K562 (cell line): ENCODE results near the gene GFOD2. TPM values are rescaled to one million over a fixed set of nuclear protein-coding genes. Genes with fewer than 3 reads are reported as not detected.

ENCODE experiments used
- ATAC-seq: fragments of 200-7000 bp; cut with Tn5 transposase; 3 replicates; pipeline ENCODE4 v1.9.1; 2020; ENCODE audit warnings: moderate library complexity
- BruUV-seq: library from RNA; stranded (reverse); fragments of 400-500 nt; replicated peaks from 2 replicates; lab custom pipeline; 2021; lab: Mats Ljungman, UMichigan
- CTCF ChIA-PET: fragments of 300-600 bp; formaldehyde crosslinking; extraction: SDS; loops from one replicate; lab custom pipeline; 2021; ENCODE audit warnings: low intra/inter-chr PET ratio; lab: Yijun Ruan, JAX
- POLR2A ChIA-PET: fragments of 300-600, 350-650 bp; sonication (Branson Sonifier 250); formaldehyde crosslinking; extraction: SDS; loops from one replicate; lab custom pipeline; 2021; ENCODE audit warnings: antibody characterized with exemption, inconsistent platforms; lab: Yijun Ruan, JAX
- DNase-seq, 4 experiments: peaks; one replicate each; pipeline versions ENCODE4 v3.0.0 to v3.0.0-alpha.2; 2011 to 2018; ENCODE audit warnings: low spot score in 3 of 4, mixed read lengths in 3 of 4; ENCODE audit errors: extremely low read depth in 1 of 4
- FAIRE-seq: peaks from 2 replicates; lab custom pipeline; 2011; peaks lifted over from hg19 to GRCh38; lab: Jason Lieb, UNC
- H2AFZ ChIP-seq: 2 replicates; pipeline ENCODE4 v1.6.0; 2011; ENCODE audit warnings: low read depth, low read length, control low read depth, inconsistent platforms
- H3K27ac ChIP-seq: fragments of 200-600 bp; 3 replicates; pipeline ENCODE4 v1.8.0; 2011; ENCODE audit warnings: low read depth, mild to moderate bottlenecking, control low read depth, inconsistent platforms, low read length, moderate library complexity, mixed read lengths; ENCODE audit errors: extremely low read depth
- H3K27me3 ChIP-seq, 2 experiments: fragments of 300-600 bp in 1 of 2; 2 replicates in 1 of 2; 3 replicates in 1 of 2; pipeline versions ENCODE4 v1.6.0 to v1.8.0; 2011; ENCODE audit warnings: inconsistent platforms in 2 of 2, low read length in 2 of 2, mild to moderate bottlenecking in 1 of 2, mixed read lengths in 1 of 2, moderate library complexity in 1 of 2; ENCODE audit not compliant: control insufficient read depth in 2 of 2, insufficient read depth in 2 of 2
- H3K36me3 ChIP-seq: fragments of 300-600 bp; 3 replicates; pipeline ENCODE4 v1.8.0; 2011; ENCODE audit warnings: mild to moderate bottlenecking, low read length, inconsistent platforms; ENCODE audit not compliant: control insufficient read depth, insufficient read depth
- H3K4me1 ChIP-seq, 2 experiments: fragments of 200-600 bp in 1 of 2; replicated peaks in 1 of 2; 2 replicates in 1 of 2; 3 replicates in 1 of 2; pipeline versions ENCODE4 v1.5.1 to v1.8.0; 2011; ENCODE audit warnings: inconsistent platforms in 2 of 2, low read length in 2 of 2, mild to moderate bottlenecking in 1 of 2, mixed read lengths in 1 of 2, moderate library complexity in 1 of 2; ENCODE audit not compliant: control insufficient read depth in 2 of 2, insufficient read depth in 2 of 2
- H3K4me2 ChIP-seq: 2 replicates; pipeline ENCODE4 v1.6.1; 2011; ENCODE audit warnings: low read length, control low read depth, inconsistent platforms, mixed read lengths; ENCODE audit not compliant: insufficient read depth
- H3K4me3 ChIP-seq: fragments of 200-600 bp; sonication (generic), shearing (Covaris generic); 2 replicates; pipeline ENCODE4 v1.5.1; 2016; ENCODE audit warnings: control low read depth, inconsistent platforms
- H3K79me2 ChIP-seq: fragments of 200-600 bp; 3 replicates; pipeline ENCODE4 v1.8.0; 2011; ENCODE audit warnings: low read length, inconsistent platforms; ENCODE audit not compliant: control insufficient read depth, insufficient read depth
- H3K9ac ChIP-seq, 2 experiments: 2 replicates each; pipeline versions ENCODE4 v1.6.0 to v1.6.1; 2011; ENCODE audit warnings: low read depth in 2 of 2, low read length in 2 of 2, control low read depth in 1 of 2, inconsistent platforms in 1 of 2, mild to moderate bottlenecking in 1 of 2, mixed read lengths in 1 of 2; ENCODE audit not compliant: insufficient read depth in 1 of 2
- H3K9me1 ChIP-seq: one replicate; pipeline ENCODE4 v1.6.0; 2011; ENCODE audit warnings: inconsistent platforms, mild to moderate bottlenecking, low read length, moderate library complexity; ENCODE audit not compliant: control insufficient read depth, insufficient read depth
- H3K9me3 ChIP-seq: replicated peaks from 2 replicates; pipeline ENCODE4 v1.5.1; 2011; ENCODE audit warnings: low read depth, low read length, inconsistent platforms; ENCODE audit not compliant: control insufficient read depth, insufficient read depth
- H4K20me1 ChIP-seq: replicated peaks from 2 replicates; pipeline ENCODE4 v1.6.1; 2011; ENCODE audit warnings: low read length, inconsistent platforms, mixed read lengths; ENCODE audit not compliant: control insufficient read depth, insufficient read depth
- ARID2 ChIP-seq: fragments of 450-650 bp; IDR thresholded peaks from 2 replicates; pipeline ENCODE4 v1.6.1; 2017; ENCODE audit warnings: antibody characterized with exemption, mild to moderate bottlenecking
- CCNT2 ChIP-seq: IDR thresholded peaks from 2 replicates; pipeline ENCODE4 v1.6.1; 2011; ENCODE audit warnings: borderline replicate concordance, low read depth, mild to moderate bottlenecking, moderate library complexity, mixed read lengths, low read length; ENCODE audit not compliant: insufficient read length; ENCODE audit errors: extremely low read depth
- CEBPB ChIP-seq: fragments of 450-650 bp; IDR thresholded peaks from 2 replicates; pipeline ENCODE4 v1.6.1; 2016; ENCODE audit warnings: missing genetic modification characterization, missing compliant biosample characterization
- ETV5 ChIP-seq: sonication (generic); formaldehyde crosslinking; IDR thresholded peaks from 2 replicates; pipeline ENCODE4 v1.4.0; 2020; ENCODE audit warnings: low read depth, mild to moderate bottlenecking, missing genetic modification reagents
- IRF2 ChIP-seq: sonication (generic); formaldehyde crosslinking; IDR thresholded peaks from 2 replicates; pipeline ENCODE4 v1.8.1; 2022; ENCODE audit warnings: mild to moderate bottlenecking, missing genetic modification reagents
- JUN ChIP-seq, 2 experiments: sonication (generic) in 1 of 2; formaldehyde crosslinking in 1 of 2; IDR thresholded peaks; 2 replicates each; pipeline versions ENCODE4 v1.6.1 to v1.8.0; 2012 to 2022; ENCODE audit warnings: borderline replicate concordance in 2 of 2, mild to moderate bottlenecking in 2 of 2, improper control_type of control experiment in 1 of 2, low read depth in 1 of 2, low read length in 1 of 2, missing genetic modification reagents in 1 of 2
- MXI1 ChIP-seq: IDR thresholded peaks from 2 replicates; pipeline ENCODE4 v1.6.1; 2011; ENCODE audit warnings: low read depth, mild to moderate bottlenecking, improper control_type of control experiment, low read length
- PTTG1 ChIP-seq: fragments of 450-650 bp; IDR thresholded peaks from 2 replicates; pipeline ENCODE4 v1.6.1; 2016; ENCODE audit warnings: low read depth, mild to moderate bottlenecking, missing genetic modification characterization, missing compliant biosample characterization
- SIRT6 ChIP-seq: IDR thresholded peaks from one replicate; pipeline ENCODE4 v1.6.1; 2012; ENCODE audit warnings: low read depth, mild to moderate bottlenecking, control low read depth, inconsistent platforms, low read length, moderate library complexity
- ZNF239 ChIP-seq: fragments of 250-450 bp; sonication (Bioruptor Pico); IDR thresholded peaks from 2 replicates; pipeline ENCODE4 v1.4.0; 2020; ENCODE audit warnings: mild to moderate bottlenecking
- ZNF830 ChIP-seq: fragments of 250-450 bp; sonication (Bioruptor Pico); IDR thresholded peaks from 2 replicates; pipeline ENCODE4 v1.5.0; 2021; ENCODE audit warnings: mild to moderate bottlenecking
- WGBS: fragments of 100-300 bp; shearing (Covaris generic); methylation state at CpG from one replicate; pipeline ENCODE4 v1.1.6; 2016; ENCODE audit warnings: low coverage, mixed read lengths; ENCODE audit not compliant: insufficient coverage; ENCODE audit errors: missing lambda C conversion rate; 5-methylcytosine and 5-hydroxymethylcytosine counted together
- in situ Hi-C: fragments of 300-500 bp; cut with MboI; formaldehyde crosslinking; loops from 4 replicates; pipeline ENCODE4 v1.15.0; 2018; ENCODE audit warnings: inconsistent platforms, mixed read lengths
- intact Hi-C: fragments of 100-400 bp; cut with micrococcal nuclease; formaldehyde crosslinking; loops from 2 replicates; pipeline ENCODE4 v1.14.2; 2022
- polyA plus RNA-seq, 8 experiments: library from polyadenylated mRNA; depleted of rRNA in 4 of 8; stranded (reverse) in 5 of 8; unstranded in 3 of 8; fragments of >200 nt; fragmentation: Nextera tagmentation in 2 of 8; fragmentation: Illumina TruSeq in 1 of 8; extraction: Ambion mirVana in 2 of 8; extraction: Trizol in 1 of 8; gene quantifications; 2 replicates each; pipeline versions ENCODE4 v1.2.1 to v1.2.3, GENCODE V29; 2011 to 2014; ENCODE audit warnings: inconsistent platforms in 1 of 8, missing spikeins in 1 of 8
- total RNA-seq, 7 experiments: library from RNA; depleted of rRNA in 6 of 7; stranded (reverse); fragments of >200 nt in 6 of 7; fragmentation: Illumina TruSeq in 2 of 7; extraction: Trizol in 2 of 7; gene quantifications; 2 replicates each; pipeline versions ENCODE4 v1.2.1 to v1.2.3, GENCODE V29; 2011 to 2021; ENCODE audit warnings: low replicate concordance in 1 of 7
- TF ChIP-seq, protein P1 (sequence below): sonication (generic); formaldehyde crosslinking; IDR thresholded peaks from 2 replicates; pipeline ENCODE4 v1.8.0; 2022; ENCODE audit warnings: missing genetic modification reagents, mild to moderate bottlenecking, borderline replicate concordance
- TF ChIP-seq, protein P2 (sequence below): fragments of 450-650 bp; IDR thresholded peaks from 2 replicates; pipeline ENCODE4 v1.6.1; 2016; ENCODE audit warnings: low read depth, mild to moderate bottlenecking, moderate library complexity

GFOD2 gene
- total and polyA plus RNA-seq, 9 of the 15 experiments (the other 6 are each of a cell fraction or from before 2014, with no cell fraction given): 1.9 to 15.8 (median 11.1) TPM

DNA sequence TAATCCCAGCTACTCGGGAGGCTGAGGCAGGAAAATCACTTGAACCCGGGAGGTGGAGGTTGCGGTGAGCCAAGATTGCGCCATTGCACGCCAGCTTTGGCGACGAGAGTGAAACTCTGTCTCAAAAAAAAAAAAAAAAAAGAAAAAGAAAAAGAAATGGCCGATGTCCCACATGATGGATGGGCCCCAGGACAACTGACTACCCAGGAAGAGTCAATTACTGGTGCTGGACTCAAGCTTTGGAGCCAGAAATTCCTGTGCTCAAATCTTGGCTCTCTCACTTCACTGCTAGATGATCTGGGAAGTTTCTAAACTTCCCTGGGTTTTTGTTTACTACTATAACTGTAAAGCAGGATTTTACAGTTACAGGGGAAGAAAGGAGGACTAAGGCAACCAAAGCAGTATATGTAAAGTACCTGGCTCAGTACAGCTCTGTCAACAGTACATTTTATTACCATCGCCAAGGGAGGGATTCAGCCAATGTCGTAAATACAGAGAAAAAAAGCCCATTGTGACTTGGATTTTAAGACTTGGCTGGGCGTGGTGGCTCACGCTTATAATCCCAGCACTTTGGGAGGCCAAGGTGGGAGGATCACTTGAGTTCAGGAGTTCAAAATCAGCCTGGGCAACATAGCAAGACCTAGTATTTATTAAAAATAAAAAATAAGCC, 40.6 kb downstream of the GFOD2 start:
- CTCF ChIA-PET: no interaction called here
- POLR2A ChIA-PET: interaction anchor here (0.6 kb wide), 2 partner anchors 10 to 981 kb away, joined by 4 read pairs; no protein-coding TSS in a partner anchor
- no peaks in the 10 kb centered on the region for H3K9me3 ChIP-seq
- H3K27me3 ChIP-seq: no peaks in the 10 kb centered on the region
- no peak overlapping the region for H3K9ac ChIP-seq
- no peak overlapping the region for H3K4me2 ChIP-seq
- H3K4me3 ChIP-seq: no peak overlapping the region
- in situ Hi-C loops: loop anchor here (10.0 kb wide), 1 partner anchor 366 kb away; no protein-coding TSS in a partner anchor
- intact Hi-C loops: no loop called here
- no peak for TF ChIP-seq SIRT6
- TF ChIP-seq MXI1: no peak
- no peak for TF ChIP-seq ZNF239 (CRISPR knock-in tag)
- peaks cover 3% of the 10 kb centered on the region; the same call in 1 of the 2 replicates for H4K20me1 ChIP-seq
- peaks cover 2% of the 10 kb centered on the region for H3K9me1 ChIP-seq
- H3K79me2 ChIP-seq: no peaks in the 10 kb centered on the region
- H3K4me1 ChIP-seq: peaks cover 0 to 5% of the 10 kb centered on the region in 2 experiments; a peak in 3 of 5 replicates
- ATAC-seq (no peak), DNase-seq (no peak), FAIRE-seq (no peak)
- H3K36me3 ChIP-seq: peaks cover 14% of the 10 kb centered on the region; the same call in 2 of the 3 replicates
- no TSS peak for BruUV-seq
- H3K27ac ChIP-seq: no peak overlapping the region
- H2AFZ ChIP-seq: no peak overlapping the region
- WGBS: 70% methylated on average over 7 of the region's 12 CpGs

DNA sequence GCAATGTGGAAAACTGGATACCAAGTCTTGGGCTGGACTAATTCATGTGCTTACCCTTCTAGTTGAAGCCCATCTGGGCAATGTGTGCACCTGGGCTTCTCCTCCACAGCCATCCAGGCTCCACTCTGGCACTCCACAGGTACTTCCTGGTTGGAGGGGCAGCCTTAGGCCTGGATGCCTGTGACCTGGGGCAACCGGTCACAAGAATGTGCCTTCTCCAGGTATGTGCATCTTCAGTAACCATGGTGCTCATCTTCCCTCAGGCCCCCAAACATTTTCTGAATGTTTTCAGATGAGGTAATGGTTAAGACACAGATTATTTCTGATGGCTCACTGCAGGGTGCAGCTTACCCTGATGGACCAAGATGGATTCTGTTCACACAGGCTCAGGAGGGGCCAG, 41.4 kb downstream of the GFOD2 start:
- POLR2A ChIA-PET: interaction anchor here (0.6 kb wide), 1 partner anchor 981 kb away, joined by 4 read pairs; no protein-coding TSS in a partner anchor
- in situ Hi-C loops: loop anchor here (10.0 kb wide), 1 partner anchor 367 kb away; no protein-coding TSS in a partner anchor
- intact Hi-C loops: no loop called here
- TF ChIP-seq, protein P1, sequence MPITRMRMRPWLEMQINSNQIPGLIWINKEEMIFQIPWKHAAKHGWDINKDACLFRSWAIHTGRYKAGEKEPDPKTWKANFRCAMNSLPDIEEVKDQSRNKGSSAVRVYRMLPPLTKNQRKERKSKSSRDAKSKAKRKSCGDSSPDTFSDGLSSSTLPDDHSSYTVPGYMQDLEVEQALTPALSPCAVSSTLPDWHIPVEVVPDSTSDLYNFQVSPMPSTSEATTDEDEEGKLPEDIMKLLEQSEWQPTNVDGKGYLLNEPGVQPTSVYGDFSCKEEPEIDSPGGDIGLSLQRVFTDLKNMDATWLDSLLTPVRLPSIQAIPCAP (CRISPR knock-in tag): no peak
- no peak for TF ChIP-seq CEBPB
- no peak for TF ChIP-seq PTTG1 (tag)
- no peak for TF ChIP-seq ARID2
- no peak for TF ChIP-seq ETV5 (CRISPR knock-in tag)
- TF ChIP-seq JUN (IDR thresholded peaks at IDR 0.05; ENCODE audit: borderline replicate concordance, low read depth, low read length): no peak
- TF ChIP-seq JUN (CRISPR knock-in tag; IDR thresholded peaks at IDR 0.05; ENCODE audit: borderline replicate concordance): no peak
- no peak for TF ChIP-seq ZNF830 (CRISPR knock-in tag)
- TF ChIP-seq CCNT2: no peak
- TF ChIP-seq, protein P2, sequence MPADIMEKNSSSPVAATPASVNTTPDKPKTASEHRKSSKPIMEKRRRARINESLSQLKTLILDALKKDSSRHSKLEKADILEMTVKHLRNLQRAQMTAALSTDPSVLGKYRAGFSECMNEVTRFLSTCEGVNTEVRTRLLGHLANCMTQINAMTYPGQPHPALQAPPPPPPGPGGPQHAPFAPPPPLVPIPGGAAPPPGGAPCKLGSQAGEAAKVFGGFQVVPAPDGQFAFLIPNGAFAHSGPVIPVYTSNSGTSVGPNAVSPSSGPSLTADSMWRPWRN: no peak
- TF ChIP-seq IRF2 (CRISPR knock-in tag): no peak

More for the DNA sequence above, 41.4 kb downstream of the GFOD2 start:
- no peak overlapping the region for H2AFZ ChIP-seq
- BruUV-seq: no TSS peak
- WGBS: 100% methylated on average over 1 of the region's 1 CpG
- no peak overlapping the region for H3K9ac ChIP-seq
- H3K27ac ChIP-seq: no peak overlapping the region
- H3K27me3 ChIP-seq: no peaks in the 10 kb centered on the region
- H3K79me2 ChIP-seq: no peaks in the 10 kb centered on the region
- ATAC-seq (no peak), FAIRE-seq (no peak), DNase-seq (no peak)
- CTCF ChIA-PET: no interaction called here
- 0 out of 2 replicates have a peak, but pooled peaks cover 3% of the 10 kb centered on the region for H4K20me1 ChIP-seq
- no peak overlapping the region for H3K4me2 ChIP-seq
- no peak overlapping the region for H3K4me3 ChIP-seq
- peaks cover 7% of the 10 kb centered on the region; the same call in 1 of the 3 replicates for H3K36me3 ChIP-seq
- H3K4me1 ChIP-seq: peaks cover 0 to 5% of the 10 kb centered on the region in 2 experiments; a peak in 3 of 5 replicates
- no peaks in the 10 kb centered on the region for H3K9me3 ChIP-seq
- peaks cover 2% of the 10 kb centered on the region for H3K9me1 ChIP-seq
